ENCODE results near the gene WDR90.
A peak's percentile ranks its signal among the peaks of the same experiment; 100 is the strongest.
"Not testable (repeated sequence)": the region's sequence is repeated elsewhere in the genome, so short reads cannot be mapped to it uniquely, and the experiment has no call there.

The WDR90 gene

GRCh38 chr16:678209-678857 lies 29.2 kb downstream of the WDR90 start:
- no peak for DNase-seq

- peak; percentile 63 for DNase-seq
Observed at GRCh38 chr16:678858-679813, 30.0 kb downstream of the WDR90 start.

GRCh38 chr16:679814-680624 lies 30.9 kb downstream of the WDR90 start, which contains the start of gene STUB1:
Gene STUB1 (plus strand): TSS chr16:680410. CDS start chr16:680526, 116 bp downstream.
- peak; percentile 91 for DNase-seq

- DNase-seq = no peak
Observed at GRCh38 chr16:680625-680945, 31.4 kb downstream of the WDR90 start.

- DNase-seq = no peak
Observed at GRCh38 chr16:680967-681745, 32.0 kb downstream of the WDR90 start.

GRCh38 chr16:681746-682427 lies 32.7 kb downstream of the WDR90 start:
- no peak for DNase-seq

GRCh38 chr16:682493-683395 lies 33.6 kb downstream of the WDR90 start:
- no peak for DNase-seq

GRCh38 chr16:683396-684070 lies 34.4 kb downstream of the WDR90 start:
- no peak for DNase-seq

- peak; percentile 98 for DNase-seq
Observed at GRCh38 chr16:684071-684794, 35.1 kb downstream of the WDR90 start, which contains the start of gene JMJD8. Gene JMJD8 (minus strand): TSS chr16:684334. CDS start chr16:684319, 15 bp downstream.

GRCh38 chr16:684961-685696 lies 36.0 kb downstream of the WDR90 start:
- DNase-seq = no peak

- no peak for DNase-seq
Observed at GRCh38 chr16:685967-686366, 36.8 kb downstream of the WDR90 start.

- no peak for DNase-seq
Observed at GRCh38 chr16:686459-687260, 37.5 kb downstream of the WDR90 start.

- no peak for DNase-seq
Observed at GRCh38 chr16:687499-687898, 38.3 kb downstream of the WDR90 start.

- no peak for DNase-seq
Observed at GRCh38 chr16:689175-689897, 40.2 kb downstream of the WDR90 start.

- DNase-seq = not testable (repeated sequence)
Observed at GRCh38 chr16:691242-691641, 42.1 kb downstream of the WDR90 start.

- DNase-seq = no peak
Observed at GRCh38 chr16:692356-693108, 43.4 kb downstream of the WDR90 start.

Measured in CD4-positive, alpha-beta T cell treated with Interleukin-17A for 1 hour (primary cell).